GM23248 (cell line): Measurements from ENCODE around the gene GPX4. TPM values are rescaled to one million over a fixed set of nuclear protein-coding genes. Genes with fewer than 3 reads are reported as not detected.
A peak's percentile ranks its signal among the peaks of the same experiment; 100 is the strongest.

Experiments
- DNase-seq: peaks from one replicate; pipeline ENCODE4 v3.0.0-alpha.2; 2015
- H2AFZ ChIP-seq: fragments of 200-600 bp; sonication (generic); 2 replicates; pipeline ENCODE4 v1.6.1; 2016; ENCODE audit warnings: antibody characterized with exemption
- H3F3A ChIP-seq: fragments of 200-600 bp; sonication (generic); 2 replicates; pipeline ENCODE4 v1.6.1; 2016; ENCODE audit warnings: mild to moderate bottlenecking, antibody characterized with exemption, mixed run types; ENCODE audit not compliant: insufficient read depth
- H3K27ac ChIP-seq: fragments of 200-600 bp; sonication (generic); 2 replicates; pipeline ENCODE4 v1.5.1; 2016; ENCODE audit warnings: mild to moderate bottlenecking
- H3K27me3 ChIP-seq: fragments of 200-600 bp; sonication (generic); replicated peaks from 2 replicates; pipeline ENCODE4 v1.6.1; 2016; ENCODE audit warnings: mild to moderate bottlenecking; ENCODE audit not compliant: insufficient read depth
- H3K36me3 ChIP-seq: fragments of 200-600 bp; sonication (generic); 2 replicates; pipeline ENCODE4 v1.6.1; 2016; ENCODE audit warnings: low read depth, mild to moderate bottlenecking
- H3K4me1 ChIP-seq: fragments of 200-600 bp; sonication (generic); 2 replicates; pipeline ENCODE4 v1.6.1; 2016; ENCODE audit warnings: mild to moderate bottlenecking; ENCODE audit not compliant: insufficient read depth
- H3K4me2 ChIP-seq: fragments of 200-600 bp; sonication (generic); one replicate; pipeline ENCODE4 v1.6.1; 2016; ENCODE audit warnings: mild to moderate bottlenecking; ENCODE audit not compliant: unreplicated experiment
- H3K4me3 ChIP-seq: fragments of 200-600 bp; sonication (generic); 2 replicates; pipeline ENCODE4 v1.5.1; 2016; ENCODE audit warnings: mild to moderate bottlenecking
- H3K79me2 ChIP-seq: fragments of 200-600 bp; sonication (generic); 2 replicates; pipeline ENCODE4 v1.6.1; 2016; ENCODE audit warnings: mild to moderate bottlenecking; ENCODE audit not compliant: insufficient read depth
- H3K9ac ChIP-seq: fragments of 200-600 bp; sonication (generic); 2 replicates; pipeline ENCODE4 v1.6.1; 2016; ENCODE audit warnings: mild to moderate bottlenecking
- H3K9me2 ChIP-seq: fragments of 200-600 bp; sonication (generic); 2 replicates; pipeline ENCODE4 v1.6.1; 2016; ENCODE audit warnings: mixed run types, mild to moderate bottlenecking, moderate library complexity; ENCODE audit not compliant: insufficient read depth
- H3K9me3 ChIP-seq: fragments of 200-600 bp; sonication (generic); one replicate; pipeline ENCODE4 v1.6.1; 2017; ENCODE audit warnings: low read depth
- H4K20me1 ChIP-seq: fragments of 200-600 bp; sonication (generic); 2 replicates; pipeline ENCODE4 v1.6.0; 2016; ENCODE audit not compliant: insufficient read depth
- EZH2 ChIP-seq: fragments of 200-600 bp; sonication (generic); IDR thresholded peaks from 2 replicates; pipeline ENCODE4 v1.6.1; 2018; ENCODE audit warnings: antibody characterized with exemption, mild to moderate bottlenecking; ENCODE audit not compliant: insufficient read depth, poor library complexity, severe bottlenecking
- EZH2phosphoT487 ChIP-seq: fragments of 200-600 bp; sonication (generic); IDR thresholded peaks from 2 replicates; pipeline ENCODE4 v1.6.1; 2018; ENCODE audit warnings: antibody characterized with exemption, moderate library complexity, mild to moderate bottlenecking, low read depth; ENCODE audit not compliant: insufficient read depth
- WGBS, 2 experiments: methylation state at CpG; one replicate each; pipeline ENCODE4 v1.1.6; 2015 to 2017; ENCODE audit warnings: low lambda C conversion rate in 2 of 2, low coverage in 1 of 2; ENCODE audit errors: missing lambda C conversion rate in 2 of 2; 5-methylcytosine and 5-hydroxymethylcytosine counted together
- in situ Hi-C: fragments of 300-500 bp; cut with MboI; formaldehyde crosslinking; loops from 2 replicates; pipeline ENCODE4 v1.15.0; 2020
- polyA plus RNA-seq: library from polyadenylated mRNA; unstranded; fragments of >200 nt; fragmentation: Nextera tagmentation; extraction: Ambion mirVana; gene quantifications from 2 replicates; pipeline ENCODE4 v1.2.1, GENCODE V29; 2016
- total RNA-seq: library from RNA; depleted of rRNA; stranded (reverse); fragments of >200 nt; shearing (Covaris generic); gene quantifications from 2 replicates; pipeline ENCODE4 v1.2.3, GENCODE V29; 2014

Gene GPX4
- total and polyA plus RNA-seq, 2 experiments from 2014 or later: 298 to 607 TPM

DNA sequence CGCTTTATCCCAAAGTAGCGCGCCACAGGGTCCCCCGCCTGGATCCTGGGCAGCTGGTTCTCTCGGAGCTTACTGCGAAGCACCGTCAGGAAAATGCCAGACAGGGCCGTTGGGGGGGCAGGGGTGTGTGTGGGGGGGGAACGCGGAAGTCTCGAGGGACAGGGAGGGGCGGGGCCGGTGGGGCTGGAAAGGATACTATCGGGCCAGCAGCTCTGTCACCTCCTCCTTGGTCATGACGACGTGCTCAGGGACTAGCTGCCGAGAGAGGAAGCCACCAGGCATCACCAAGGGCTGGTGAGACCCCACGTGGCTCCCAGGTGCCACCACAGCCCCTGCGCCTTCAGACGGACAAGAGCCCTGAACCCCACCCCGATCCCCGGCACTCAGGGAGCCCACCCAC, 13.9 kb upstream of the GPX4 start:
- Histone ChIP-seq H3K4me1 (0 out of 2 replicates have a peak, but pooled peaks cover 6% of the 10 kb centered on the region), H3K36me3 (peaks cover 3% of the 10 kb centered on the region; the same call in 1 of the 2 replicates), H3K9ac (no peak overlapping the region), H2AFZ (no peak overlapping the region), H3K4me3 (no peak overlapping the region), H3K27ac (no peak overlapping the region), H3K9me3 (no peaks in the 10 kb centered on the region), H3K27me3 (no peaks in the 10 kb centered on the region), H3K79me2 (peaks cover 32% of the 10 kb centered on the region), H3F3A (no peaks in the 10 kb centered on the region), H3K4me2 (no peak overlapping the region), H4K20me1 (no peaks in the 10 kb centered on the region), H3K9me2 (no peaks in the 10 kb centered on the region)
- TF ChIP-seq EZH2phosphoT487 (no peak), EZH2 (no peak)
- WGBS, 2 experiments: 89% methylated on average over 17 of the region's 22 CpGs; no CpG with 5 or more reads in 1 of the 2 experiments
- DNase-seq: no peak
- in situ Hi-C loops: no loop called here

DNA sequence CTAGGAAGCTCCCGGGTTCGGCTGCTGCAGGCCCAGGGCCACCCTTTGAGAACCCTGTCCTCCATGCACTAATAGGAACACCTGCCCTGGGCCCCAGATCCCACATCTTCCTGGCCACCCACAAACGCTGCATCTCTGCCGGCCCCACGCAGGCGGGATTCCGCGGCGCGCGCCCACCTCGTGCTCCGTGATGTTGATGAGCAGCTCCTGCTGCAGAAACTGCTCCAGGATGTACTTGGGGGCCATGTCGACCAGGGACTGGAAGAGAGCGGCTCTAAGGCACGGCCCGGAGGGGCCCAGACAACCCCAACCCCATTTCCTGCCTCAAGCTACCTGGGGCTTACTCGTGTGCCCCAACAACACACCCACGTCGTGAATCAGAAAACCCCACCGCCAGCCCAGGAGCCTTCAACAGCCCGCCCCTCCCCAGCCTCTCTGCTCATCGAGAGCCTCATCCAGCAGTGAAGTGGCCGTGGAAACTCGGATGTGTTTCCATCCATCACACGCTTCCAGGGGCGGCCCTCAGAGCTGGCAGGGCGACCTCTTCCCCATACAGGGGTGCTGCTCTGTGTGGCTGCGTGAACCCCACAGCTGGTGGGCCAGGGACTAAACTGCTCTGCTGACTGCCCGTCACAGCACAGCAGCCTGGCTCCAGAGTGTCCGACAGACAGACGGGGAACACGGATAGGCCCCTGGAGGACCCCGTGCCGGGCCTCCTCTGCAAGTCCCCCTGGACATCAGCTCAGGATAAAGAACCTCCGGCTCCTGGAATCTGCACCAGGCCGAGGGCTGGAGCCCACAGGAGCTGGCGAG, 12.9 kb upstream of the GPX4 start:
- no peak overlapping the region for H2AFZ ChIP-seq
- TF ChIP-seq EZH2: no peak
- TF ChIP-seq EZH2phosphoT487: no peak
- no peaks in the 10 kb centered on the region for H3K9me2 ChIP-seq
- no peak for DNase-seq
- H3K36me3 ChIP-seq: peaks cover 3% of the 10 kb centered on the region; the same call in 1 of the 2 replicates
- no peaks in the 10 kb centered on the region for H3F3A ChIP-seq
- H3K9me3 ChIP-seq: no peaks in the 10 kb centered on the region
- in situ Hi-C loops: no loop called here
- 95% methylated on average over 33 to 38 of the region's 38 CpGs for WGBS, 2 experiments
- H3K27ac ChIP-seq: no peak overlapping the region
- peaks cover 35% of the 10 kb centered on the region for H3K79me2 ChIP-seq
- no peaks in the 10 kb centered on the region for H4K20me1 ChIP-seq
- H3K4me1 ChIP-seq: 0 out of 2 replicates have a peak, but pooled peaks cover 6% of the 10 kb centered on the region
- no peaks in the 10 kb centered on the region for H3K27me3 ChIP-seq
- no peak overlapping the region for H3K4me3 ChIP-seq
- H3K4me2 ChIP-seq: no peak overlapping the region
- no peak overlapping the region for H3K9ac ChIP-seq

DNA sequence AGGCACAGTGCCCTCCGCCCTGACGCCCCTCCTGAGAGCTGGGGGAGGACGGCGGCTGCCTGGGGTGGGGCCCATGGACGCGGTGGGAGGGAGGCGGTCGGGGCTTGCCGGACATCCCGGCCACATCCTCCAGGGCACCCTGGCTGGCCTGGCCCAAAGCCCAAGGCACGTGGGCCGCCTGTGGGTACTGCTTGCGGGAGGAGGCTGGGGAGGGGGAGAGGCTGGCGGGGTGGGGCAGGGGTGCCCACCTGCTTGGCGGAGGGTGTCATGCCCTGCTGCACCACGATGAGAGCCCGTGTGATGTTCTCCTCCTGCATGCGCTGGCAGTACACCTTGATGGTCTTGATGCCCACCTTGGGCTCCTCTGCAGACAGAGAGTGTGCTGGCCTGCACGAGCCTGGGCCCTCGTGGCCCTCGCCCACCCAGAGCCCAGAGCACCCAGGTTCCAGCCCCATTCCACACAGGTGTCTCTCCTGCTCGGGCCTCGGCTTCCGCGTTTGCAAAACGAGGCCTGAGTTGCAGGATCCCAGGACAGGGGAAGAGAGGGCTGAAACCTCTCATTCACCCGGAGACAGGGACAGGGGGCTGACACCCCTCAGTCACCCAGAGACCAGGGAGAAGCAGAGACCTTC, 12.1 kb upstream of the GPX4 start:
- in situ Hi-C loops: no loop called here
- TF ChIP-seq EZH2phosphoT487 (no peak), EZH2 (no peak)
- no peaks in the 10 kb centered on the region for H3K9me2 ChIP-seq
- H2AFZ ChIP-seq: no peak overlapping the region
- H3K4me2 ChIP-seq: no peak overlapping the region
- no peaks in the 10 kb centered on the region for H4K20me1 ChIP-seq
- H3K4me3 ChIP-seq: no peak overlapping the region
- WGBS, 2 experiments: 93% methylated on average over 19 to 23 of the region's 27 CpGs
- no peaks in the 10 kb centered on the region for H3F3A ChIP-seq
- H3K4me1 ChIP-seq: 0 out of 2 replicates have a peak, but pooled peaks cover 6% of the 10 kb centered on the region
- DNase-seq: no peak
- H3K27ac ChIP-seq: no peak overlapping the region
- peaks cover 3% of the 10 kb centered on the region; the same call in 1 of the 2 replicates for H3K36me3 ChIP-seq
- H3K27me3 ChIP-seq: no peaks in the 10 kb centered on the region
- H3K9ac ChIP-seq: no peak overlapping the region
- no peaks in the 10 kb centered on the region for H3K9me3 ChIP-seq
- H3K79me2 ChIP-seq: peaks cover 35% of the 10 kb centered on the region

DNA sequence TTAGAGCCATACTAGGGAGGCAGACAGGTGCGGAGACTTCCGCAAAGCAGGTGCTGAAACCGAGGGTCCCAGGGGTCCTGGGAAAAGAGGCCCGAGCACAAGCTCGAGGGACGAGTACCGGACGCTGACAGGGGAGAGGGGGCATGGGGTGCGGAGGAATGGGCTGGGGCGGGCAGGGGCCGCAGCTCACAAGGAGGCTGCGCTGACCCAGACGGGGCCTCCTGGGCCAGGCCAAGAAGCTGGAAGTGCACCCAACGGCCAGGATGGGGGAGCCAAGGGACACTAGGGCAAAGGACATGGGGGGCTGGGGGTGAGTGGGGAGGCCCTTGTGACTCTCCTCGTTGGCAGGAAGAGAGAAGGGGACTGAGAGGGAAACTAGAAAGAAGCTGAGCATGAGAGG, 10.5 kb upstream of the GPX4 start:
- Histone ChIP-seq H3F3A (no peaks in the 10 kb centered on the region), H3K4me3 (no peak overlapping the region), H3K27me3 (no peaks in the 10 kb centered on the region), H3K4me1 (0 out of 2 replicates have a peak, but pooled peaks cover 6% of the 10 kb centered on the region), H3K36me3 (peaks cover 3% of the 10 kb centered on the region; the same call in 1 of the 2 replicates), H3K9ac (no peak overlapping the region; the same call in 1 of the 2 replicates), H3K9me2 (no peaks in the 10 kb centered on the region), H3K79me2 (peaks cover 35% of the 10 kb centered on the region), H3K4me2 (peak overlapping the region; percentile 78), H2AFZ (no peak overlapping the region), H3K9me3 (no peaks in the 10 kb centered on the region), H4K20me1 (no peaks in the 10 kb centered on the region), H3K27ac (no peak overlapping the region)
- DNase-seq: no peak
- in situ Hi-C loops: no loop called here
- no peak for TF ChIP-seq EZH2phosphoT487
- TF ChIP-seq EZH2: no peak
- WGBS, 2 experiments: 85 to 100% methylated on average over 1 to 15 of the region's 15 CpGs
